Right renal cortex interstitium (tissue), 3 donors: ENCODE measurements around the gene FGF22. TPM values are rescaled to one million over a fixed set of nuclear protein-coding genes. Genes with fewer than 3 reads are reported as not detected.
A peak's percentile ranks its signal among the peaks of the same experiment; 100 is the strongest.
"Not testable (repeated sequence)": the region's sequence is repeated elsewhere in the genome, so short reads cannot be mapped to it uniquely, and the experiment has no call there.

Experiments
- DNase-seq, 3 donors: peaks; one replicate each; pipeline ENCODE4 v3.0.0-alpha.2; 2013; ENCODE audit warnings: low read depth in 3 of 3, low spot score in 2 of 3
- polyA plus RNA-seq, 3 donors: library from polyadenylated mRNA; unstranded; fragments of 120-200 nt; gene quantifications; one replicate each; pipeline ENCODE4 v1.2.1, GENCODE V29; 2013; ENCODE audit not compliant: insufficient read length in 3 of 3

Gene FGF22
- polyA plus RNA-seq, 3 donors, result 0.32 to 0.42 (median 0.35) TPM

DNA sequence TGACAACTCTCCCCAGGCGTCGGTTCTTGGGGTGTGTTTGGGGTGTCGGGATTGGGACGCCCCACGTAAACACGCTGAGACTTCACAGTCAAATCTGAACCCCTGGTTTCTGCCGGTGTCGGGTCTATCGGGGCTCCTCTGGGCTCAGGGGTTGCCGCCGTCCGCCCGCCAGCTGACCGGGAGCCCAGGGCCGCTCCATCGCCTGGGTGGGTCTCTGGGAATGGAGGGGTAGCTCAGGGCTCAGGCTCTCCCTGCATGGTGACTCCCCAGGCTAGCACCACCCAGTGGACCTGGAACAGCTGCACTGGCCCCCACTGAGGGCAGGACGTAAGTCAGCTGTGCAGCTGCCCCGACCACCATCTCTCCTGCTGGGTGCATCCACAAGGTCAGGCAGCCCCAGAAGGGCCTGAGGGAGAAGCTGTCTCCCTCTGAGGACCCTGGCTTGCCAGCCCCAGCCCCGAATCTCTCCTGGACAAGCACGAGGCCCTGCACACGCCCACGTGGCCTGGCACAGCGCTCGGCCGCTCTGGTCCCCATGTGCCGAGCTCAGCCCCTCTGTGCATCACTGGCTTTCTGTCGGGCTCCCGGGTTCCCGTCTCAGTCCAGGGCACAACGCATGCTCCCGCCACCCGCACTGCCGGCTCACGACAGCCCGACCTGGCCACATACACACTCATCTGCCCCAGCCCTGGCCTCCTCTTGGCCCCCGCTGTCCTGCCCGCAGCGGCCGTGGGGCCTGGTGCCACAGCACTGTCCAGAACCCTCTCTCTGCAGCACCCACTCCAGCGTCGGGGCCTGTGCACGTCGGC is 17.3 kb downstream of the FGF22 start:
- DNase-seq, result no peak

GRCh38 chr19:657611-658010 is 17.9 kb downstream of the FGF22 start:
- DNase-seq, result no peak

- DNase-seq, result no peak
Observed at GRCh38 chr19:658059-658839, 18.6 kb downstream of the FGF22 start.

DNA sequence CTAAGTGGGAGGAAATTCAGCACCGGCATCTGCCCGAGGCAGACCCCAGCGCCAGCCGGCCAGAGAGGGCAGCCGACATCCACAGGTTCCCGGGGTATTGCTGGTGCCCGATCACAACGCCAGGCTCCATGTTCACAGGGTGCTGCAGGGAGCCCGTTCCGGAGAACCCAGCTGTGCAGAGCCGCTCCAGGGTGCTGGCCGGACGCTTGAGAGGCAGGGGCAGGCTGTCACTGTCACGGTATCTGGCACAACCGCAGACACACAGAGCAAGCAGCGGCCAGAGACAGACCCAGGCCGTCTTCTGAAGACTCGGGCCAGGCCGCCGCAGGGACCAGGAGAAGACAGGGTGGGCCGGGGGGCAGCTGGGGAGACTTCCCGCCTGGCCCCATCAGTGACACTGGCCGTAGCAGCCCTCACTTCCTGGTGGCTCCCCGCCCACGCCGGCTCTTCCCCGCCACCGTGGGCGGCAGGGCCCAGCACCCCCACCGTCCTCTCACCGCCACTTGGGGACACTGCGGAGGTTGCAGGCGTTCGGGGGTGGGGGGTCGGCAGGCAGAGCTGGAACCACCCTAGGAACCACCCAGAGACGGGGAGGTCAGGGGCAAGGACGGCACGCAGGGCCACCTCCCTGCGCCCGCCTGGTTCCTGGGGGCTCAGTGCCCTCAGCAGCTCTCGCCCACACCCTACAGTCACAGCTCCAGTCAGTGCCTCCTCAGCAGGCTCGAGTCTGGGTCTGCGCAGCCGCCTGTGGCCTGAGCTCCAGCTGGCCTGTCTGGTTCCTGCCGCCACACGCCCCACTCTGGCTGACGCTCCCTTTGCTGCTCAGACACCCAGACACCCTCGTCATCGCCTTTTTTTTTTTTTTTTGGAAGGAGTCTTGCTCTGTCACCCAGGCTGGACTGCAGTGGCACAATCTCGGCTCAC is 19.5 kb downstream of the FGF22 start:
- no peak for DNase-seq

- no peak for DNase-seq
Observed at GRCh38 chr19:660793-661426, 21.2 kb downstream of the FGF22 start.

DNA sequence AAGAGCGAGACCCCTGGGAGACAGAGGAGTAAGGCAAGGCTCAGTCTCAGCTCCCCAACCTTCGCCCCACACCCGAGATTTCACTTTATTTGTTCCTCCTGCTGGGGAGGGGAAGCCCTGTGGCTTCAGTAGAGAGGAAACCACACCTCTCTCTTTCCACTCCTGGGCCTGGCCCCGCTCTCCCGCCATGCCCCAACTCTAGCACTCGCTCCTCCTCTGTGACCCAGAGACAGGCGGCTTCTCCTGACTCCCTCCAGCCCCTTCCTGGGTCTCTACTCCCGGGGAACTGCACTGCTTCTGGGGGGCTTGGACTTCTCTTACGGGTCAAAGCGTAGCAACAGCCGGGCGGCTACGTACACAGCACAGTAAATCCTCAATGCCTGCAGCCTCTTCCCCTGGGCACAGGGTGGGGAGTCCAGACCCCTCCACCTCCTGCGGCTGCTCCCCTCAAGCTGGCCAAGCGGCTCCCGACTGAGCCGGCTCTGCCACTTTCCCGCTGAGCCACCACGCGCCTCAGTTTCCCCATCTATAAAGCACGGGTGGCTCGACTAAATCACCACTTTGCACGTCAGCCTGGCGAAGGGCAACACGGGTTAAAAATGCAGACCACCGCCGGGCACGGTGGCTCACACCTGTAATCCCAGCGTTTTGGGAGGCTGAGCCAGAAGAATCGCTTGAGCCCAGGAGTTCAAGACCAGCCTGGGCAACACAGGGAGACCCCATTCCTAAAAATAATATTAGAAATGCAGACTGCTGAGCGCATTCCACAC is 21.9 kb downstream of the FGF22 start:
- no peak for DNase-seq

- DNase-seq, result no peak
Observed at GRCh38 chr19:662207-662961, 22.7 kb downstream of the FGF22 start.

DNA sequence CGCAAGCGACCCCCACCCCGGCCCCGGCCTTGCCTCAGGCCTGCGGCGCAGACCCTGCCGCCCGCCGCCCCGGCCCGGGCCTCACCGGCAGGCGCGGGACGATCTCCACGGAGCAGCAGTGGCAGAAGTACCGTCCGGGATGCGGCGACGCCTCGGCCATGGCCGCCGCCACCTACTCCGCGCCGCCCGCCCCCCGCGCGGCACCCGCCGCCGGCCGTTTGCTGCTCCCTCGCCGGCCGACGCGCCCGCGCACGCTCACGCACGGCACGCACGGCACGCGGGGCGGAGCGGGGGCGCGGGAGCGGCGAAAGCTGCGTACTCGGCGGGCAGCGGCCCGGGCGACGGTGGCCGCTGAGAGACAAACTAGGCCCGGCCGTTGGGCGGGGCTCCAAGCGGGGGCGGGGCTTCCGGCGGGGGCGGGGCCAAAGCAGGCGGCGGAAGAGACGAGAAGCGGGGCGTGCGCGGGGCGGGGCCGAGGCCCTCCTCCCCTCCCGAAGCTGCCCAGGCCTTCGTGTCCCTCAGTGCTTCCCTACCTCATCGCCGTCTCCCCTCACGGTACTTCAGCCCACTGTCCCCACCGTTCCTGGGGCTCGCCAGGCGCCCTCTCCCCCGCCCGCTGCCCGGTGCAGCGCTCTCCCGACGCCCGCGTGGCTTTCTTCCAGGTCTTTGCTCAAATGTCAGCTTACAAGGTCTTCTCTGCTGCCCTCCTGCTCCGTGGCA is 23.4 kb downstream of the FGF22 start, which contains the start of gene RNF126:
Gene RNF126 (minus strand): TSS at position 253 of the 720 bp plus-strand sequence. CDS start 93 bp downstream, at position 160.
- peak in 2 of 3 donors; percentile 72 to 73 for DNase-seq

- DNase-seq, result no peak
Observed at GRCh38 chr19:663682-664117, 24.0 kb downstream of the FGF22 start.

- DNase-seq, result peak in 1 of 3 donors; percentile 48
Observed at GRCh38 chr19:664913-665443, 25.3 kb downstream of the FGF22 start.

GRCh38 chr19:666985-667573 is 27.4 kb downstream of the FGF22 start:
- DNase-seq, result not testable (repeated sequence)

- DNase-seq, result not testable (repeated sequence)
Observed at GRCh38 chr19:668675-669434, 29.2 kb downstream of the FGF22 start.

DNA sequence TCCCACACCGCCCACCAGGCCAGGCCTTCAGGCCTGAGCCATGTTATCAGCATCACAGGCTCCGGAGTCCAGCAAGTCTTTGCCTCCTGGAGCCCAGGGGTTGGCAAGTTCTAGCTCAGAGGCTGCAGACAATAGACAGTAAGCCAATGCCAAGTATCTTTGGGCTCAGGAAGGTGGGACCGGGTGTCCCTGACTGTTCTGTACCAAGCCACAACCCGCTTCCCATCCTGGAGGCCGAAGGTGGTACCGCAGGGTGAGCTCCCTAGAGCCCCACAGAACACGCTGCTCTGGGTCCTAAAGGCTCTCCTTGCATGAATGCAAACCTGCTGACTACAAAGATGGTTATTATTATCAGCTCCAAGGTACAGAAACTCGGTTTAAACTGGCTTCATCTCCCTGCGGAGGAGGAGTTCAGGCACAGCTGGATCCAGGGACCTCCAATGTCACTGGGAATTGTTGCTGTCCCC is 31.0 kb downstream of the FGF22 start:
- DNase-seq, result no peak

DNA sequence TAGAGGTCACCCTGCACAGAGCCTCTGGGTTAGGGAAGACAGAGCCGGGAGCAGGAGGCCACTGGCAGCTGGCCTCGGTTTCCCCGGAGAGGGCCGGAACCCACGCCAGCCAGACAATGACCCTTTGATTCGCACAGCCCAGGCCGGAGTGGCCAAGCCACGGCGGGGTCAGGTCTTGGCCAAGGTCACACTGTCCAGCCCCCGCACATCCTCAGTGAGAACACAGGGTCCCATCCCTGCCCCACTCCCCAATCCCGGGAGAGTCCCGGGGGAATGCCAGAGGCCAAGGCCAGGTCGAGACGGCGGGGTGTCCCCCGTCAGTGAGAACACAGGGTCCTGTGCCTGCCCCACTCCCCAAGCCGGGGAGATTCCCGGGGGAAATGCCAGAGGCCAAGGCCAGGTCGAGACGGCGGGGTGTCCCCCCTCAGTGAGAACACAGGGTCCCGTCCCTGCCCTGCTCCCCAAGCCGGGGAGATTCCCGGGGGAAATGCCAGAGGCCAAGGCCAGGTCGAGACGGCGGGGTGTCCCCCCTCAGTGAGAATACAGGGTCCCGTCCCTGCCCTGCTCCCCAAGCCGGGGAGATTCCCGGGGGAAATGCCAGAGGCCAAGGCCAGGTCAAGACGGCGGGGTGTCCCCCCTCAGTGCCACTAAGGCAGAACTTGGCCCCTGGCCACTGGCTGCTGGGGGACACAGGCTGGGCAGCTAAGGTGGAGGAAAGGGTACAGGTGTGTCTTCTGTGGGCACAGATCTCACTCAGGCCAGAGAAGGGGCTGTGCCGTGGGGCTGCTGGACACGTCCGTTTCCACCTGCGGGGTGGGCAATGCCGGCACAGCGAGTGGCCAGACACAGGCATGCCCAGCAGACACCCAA is 34.8 kb downstream of the FGF22 start:
- DNase-seq, result no peak

GRCh38 chr19:676007-676338 is 36.3 kb downstream of the FGF22 start:
- DNase-seq, result no peak
